PFSK-1 (cell line): ENCODE results near the gene TBX4.

Source experiments
- FOXP2 ChIP-seq: optimal IDR thresholded peaks from 2 replicates; pipeline ENCODE3; 2011; ENCODE audit warnings: borderline replicate concordance, control low read depth, inconsistent platforms; ENCODE audit not compliant: insufficient read depth; ENCODE audit errors: extremely low read length, extremely low read depth
- POLR2AphosphoS5 ChIP-seq: IDR thresholded peaks from 2 replicates; pipeline ENCODE4 v1.6.1; 2012; ENCODE audit warnings: low read depth, mild to moderate bottlenecking, control low read depth, low read length, moderate library complexity

DNA sequence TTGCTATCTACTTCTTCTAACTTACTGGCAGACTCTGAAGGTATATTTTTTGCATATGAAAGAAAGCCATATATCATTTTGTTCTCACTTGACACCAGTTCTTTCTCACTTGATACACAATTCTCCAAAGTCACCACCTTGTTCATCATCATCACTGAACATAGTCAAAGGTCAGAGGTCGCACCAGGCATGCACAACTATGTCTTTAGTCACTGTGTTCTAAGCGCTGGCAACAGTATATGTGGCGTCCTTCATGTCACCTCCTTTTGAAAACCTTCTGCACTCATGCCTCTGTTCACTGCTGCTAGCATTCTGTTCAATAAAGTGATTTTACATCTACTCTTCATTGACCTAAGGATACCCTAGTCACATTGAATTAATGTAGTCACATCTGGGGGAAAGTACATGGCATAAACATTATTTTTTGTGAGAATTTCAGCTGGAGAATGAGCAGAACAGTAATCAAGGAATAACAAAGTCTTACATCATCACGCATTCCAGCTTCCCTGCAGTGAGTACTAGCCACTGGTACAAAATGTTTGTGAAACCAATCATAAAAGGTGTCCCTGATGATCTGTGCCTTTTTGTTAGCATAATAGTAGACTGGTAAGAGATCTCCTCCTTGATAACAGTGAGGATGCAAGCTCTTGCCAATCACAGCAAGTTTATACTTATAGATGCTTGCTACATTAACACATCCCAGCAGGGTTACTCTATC lies 20.5 kb upstream of the TBX4 start:
- TF ChIP-seq FOXP2 (no peak), POLR2AphosphoS5 (no peak)
